ENCODE data around the gene PTPRM.

The PTPRM gene

DNA sequence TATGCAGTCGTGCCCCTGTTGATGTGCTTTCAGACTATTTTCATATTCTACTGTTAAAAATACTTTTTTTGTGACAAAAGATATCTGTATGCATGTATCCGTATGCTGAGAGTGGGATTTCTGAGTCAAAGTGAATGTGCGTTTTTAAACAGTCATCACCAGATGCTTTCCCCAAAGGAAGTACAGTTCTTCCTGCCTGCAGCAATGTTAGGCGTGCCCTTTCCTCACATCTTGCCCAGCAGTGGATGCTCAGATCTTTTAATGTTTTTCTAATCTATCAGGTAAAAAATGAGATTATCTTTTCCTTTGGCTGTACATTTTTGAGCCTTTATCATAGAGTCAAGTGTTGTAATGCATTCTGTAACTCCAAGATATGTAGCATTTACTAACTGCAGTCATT is 111.7 kb downstream of the PTPRM start:
- H3K9ac ChIP-seq (ENCODE audit: low read length), result no peak overlapping the region
- no peak overlapping the region for H3K4me3 ChIP-seq (ENCODE audit: insufficient read depth, low read length, poor library complexity, severe bottlenecking)
- TF ChIP-seq EZH2phosphoT487 (conservative IDR thresholded peaks at IDR 0.05; ENCODE audit: low read length), result no peak
- TF ChIP-seq, protein P1, sequence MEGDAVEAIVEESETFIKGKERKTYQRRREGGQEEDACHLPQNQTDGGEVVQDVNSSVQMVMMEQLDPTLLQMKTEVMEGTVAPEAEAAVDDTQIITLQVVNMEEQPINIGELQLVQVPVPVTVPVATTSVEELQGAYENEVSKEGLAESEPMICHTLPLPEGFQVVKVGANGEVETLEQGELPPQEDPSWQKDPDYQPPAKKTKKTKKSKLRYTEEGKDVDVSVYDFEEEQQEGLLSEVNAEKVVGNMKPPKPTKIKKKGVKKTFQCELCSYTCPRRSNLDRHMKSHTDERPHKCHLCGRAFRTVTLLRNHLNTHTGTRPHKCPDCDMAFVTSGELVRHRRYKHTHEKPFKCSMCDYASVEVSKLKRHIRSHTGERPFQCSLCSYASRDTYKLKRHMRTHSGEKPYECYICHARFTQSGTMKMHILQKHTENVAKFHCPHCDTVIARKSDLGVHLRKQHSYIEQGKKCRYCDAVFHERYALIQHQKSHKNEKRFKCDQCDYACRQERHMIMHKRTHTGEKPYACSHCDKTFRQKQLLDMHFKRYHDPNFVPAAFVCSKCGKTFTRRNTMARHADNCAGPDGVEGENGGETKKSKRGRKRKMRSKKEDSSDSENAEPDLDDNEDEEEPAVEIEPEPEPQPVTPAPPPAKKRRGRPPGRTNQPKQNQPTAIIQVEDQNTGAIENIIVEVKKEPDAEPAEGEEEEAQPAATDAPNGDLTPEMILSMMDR (IDR thresholded peaks at IDR 0.05; ENCODE audit: insufficient read depth, low read length, poor library complexity, severe bottlenecking), result no peak
- no peaks in the 10 kb centered on the region for H3K9me2 ChIP-seq (replicated peaks; ENCODE audit: insufficient read depth, low read length)
- no peak overlapping the region for H3K27ac ChIP-seq (ENCODE audit: low read depth, low read length)
- H3K9me3 ChIP-seq (ENCODE audit: insufficient read depth, low read length), result no peaks in the 10 kb centered on the region
- no peaks in the 10 kb centered on the region for H3K79me2 ChIP-seq (ENCODE audit: insufficient read depth, low read length)
- H3K4me2 ChIP-seq (ENCODE audit: low read depth, low read length, poor library complexity, severe bottlenecking), result no peak overlapping the region
- no peaks in the 10 kb centered on the region for H3F3A ChIP-seq (ENCODE audit: insufficient read depth)
- no peaks in the 10 kb centered on the region for H3K36me3 ChIP-seq (ENCODE audit: low read length)
- H3K27me3 ChIP-seq (ENCODE audit: low read length), result no peaks in the 10 kb centered on the region
- H4K20me1 ChIP-seq (ENCODE audit: low read depth, low read length), result no peaks in the 10 kb centered on the region
- H2AFZ ChIP-seq (ENCODE audit: low read depth, low read length, severe bottlenecking), result no peak overlapping the region

GRCh38 chr18:7681298-7681697 is 114.2 kb downstream of the PTPRM start:
- Histone ChIP-seq H2AFZ (ENCODE audit: low read depth, low read length, severe bottlenecking) (no peak overlapping the region), H3K4me3 (ENCODE audit: insufficient read depth, low read length, poor library complexity, severe bottlenecking) (no peak overlapping the region), H3F3A (ENCODE audit: insufficient read depth) (no peaks in the 10 kb centered on the region), H3K36me3 (ENCODE audit: low read length) (no peaks in the 10 kb centered on the region), H3K27ac (ENCODE audit: low read depth, low read length) (no peak overlapping the region), H3K79me2 (ENCODE audit: insufficient read depth, low read length) (no peaks in the 10 kb centered on the region), H3K9ac (ENCODE audit: low read length) (no peak overlapping the region), H3K9me2 (replicated peaks; ENCODE audit: insufficient read depth, low read length) (no peaks in the 10 kb centered on the region), H3K4me2 (ENCODE audit: low read depth, low read length, poor library complexity, severe bottlenecking) (no peak overlapping the region), H3K9me3 (ENCODE audit: insufficient read depth, low read length) (no peaks in the 10 kb centered on the region), H3K27me3 (ENCODE audit: low read length) (no peaks in the 10 kb centered on the region), H4K20me1 (ENCODE audit: low read depth, low read length) (no peaks in the 10 kb centered on the region)
- TF ChIP-seq EZH2phosphoT487 (conservative IDR thresholded peaks at IDR 0.05; ENCODE audit: low read length), result no peak
- TF ChIP-seq, protein P1 (IDR thresholded peaks at IDR 0.05; ENCODE audit: insufficient read depth, low read length, poor library complexity, severe bottlenecking), result no peak

- Histone ChIP-seq H3K4me2 (ENCODE audit: low read depth, low read length, poor library complexity, severe bottlenecking) (no peak overlapping the region), H3K27ac (ENCODE audit: low read depth, low read length) (no peak overlapping the region), H3K27me3 (ENCODE audit: low read length) (no peaks in the 10 kb centered on the region), H3K9ac (ENCODE audit: low read length) (no peak overlapping the region), H3F3A (ENCODE audit: insufficient read depth) (no peaks in the 10 kb centered on the region), H3K79me2 (ENCODE audit: insufficient read depth, low read length) (no peaks in the 10 kb centered on the region), H3K4me3 (ENCODE audit: insufficient read depth, low read length, poor library complexity, severe bottlenecking) (no peak overlapping the region), H3K9me3 (ENCODE audit: insufficient read depth, low read length) (no peaks in the 10 kb centered on the region), H3K9me2 (replicated peaks; ENCODE audit: insufficient read depth, low read length) (no peaks in the 10 kb centered on the region), H4K20me1 (ENCODE audit: low read depth, low read length) (no peaks in the 10 kb centered on the region), H2AFZ (ENCODE audit: low read depth, low read length, severe bottlenecking) (no peak overlapping the region), H3K36me3 (ENCODE audit: low read length) (no peaks in the 10 kb centered on the region)
- no peak for TF ChIP-seq EZH2phosphoT487 (conservative IDR thresholded peaks at IDR 0.05; ENCODE audit: low read length)
- TF ChIP-seq, protein P1 (IDR thresholded peaks at IDR 0.05; ENCODE audit: insufficient read depth, low read length, poor library complexity, severe bottlenecking), result no peak
These were observed 115.2 kb downstream of the PTPRM start for GRCh38 chr18:7682321-7682720.

All from SU-DHL-6 (cell line).